M059J (cell line): ENCODE data around the gene KREMEN1. TPM values are rescaled to one million over a fixed set of nuclear protein-coding genes. Genes with fewer than 3 reads are reported as not detected.

Experiments used
- DNase-seq: peaks from one replicate; pipeline ENCODE4 v3.0.0-alpha.2; 2012; ENCODE audit warnings: low read depth
- total RNA-seq: library from RNA; depleted of rRNA; stranded (reverse); fragments of >200 nt; shearing (Covaris generic); gene quantifications from 2 replicates; pipeline ENCODE4 v1.2.3, GENCODE V29; 2014

KREMEN1 gene
- total RNA-seq, 1 experiment from 2014 or later, result 3.7 TPM

GRCh38 chr22:29128891-29129807 lies 56.3 kb downstream of the KREMEN1 start:
- DNase-seq, result peak; percentile 38

DNA sequence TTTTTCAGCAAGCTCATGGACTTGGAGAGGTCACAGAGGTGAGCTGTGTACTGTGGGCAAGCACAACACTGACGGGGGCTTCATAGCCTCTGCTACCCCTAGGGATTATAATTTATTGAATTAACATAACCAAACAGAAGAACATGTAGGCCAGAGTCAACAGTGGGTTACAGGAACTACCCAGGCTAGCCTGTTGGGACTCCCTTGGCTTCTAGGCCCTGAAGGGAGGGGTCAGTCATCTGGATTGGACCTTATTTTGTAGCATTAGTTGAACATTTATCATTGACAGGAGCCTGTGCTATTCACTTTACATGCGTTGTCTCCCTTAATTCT lies 56.9 kb downstream of the KREMEN1 start:
- DNase-seq, result no peak

DNA sequence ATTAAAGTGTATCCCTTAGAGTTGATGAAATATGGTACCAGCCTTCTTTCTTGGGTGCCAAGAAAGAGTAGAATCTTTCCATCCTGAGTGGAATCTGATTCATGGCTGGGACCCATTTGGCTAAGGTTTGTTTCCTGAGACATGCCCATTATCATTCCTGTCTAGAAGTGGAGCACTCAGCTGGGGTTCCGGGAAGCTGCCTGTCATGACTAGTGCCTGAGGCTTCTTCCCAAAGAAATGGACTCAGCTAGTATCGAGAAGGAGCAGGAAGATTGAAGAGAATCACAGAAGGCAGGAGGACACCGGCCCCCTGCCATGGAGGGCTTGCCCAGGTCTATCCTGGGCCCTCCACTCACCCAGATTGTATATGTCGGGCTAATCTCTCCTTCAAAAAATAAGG lies 57.6 kb downstream of the KREMEN1 start:
- no peak for DNase-seq

GRCh38 chr22:29133603-29134133 lies 60.8 kb downstream of the KREMEN1 start:
- no peak for DNase-seq

DNA sequence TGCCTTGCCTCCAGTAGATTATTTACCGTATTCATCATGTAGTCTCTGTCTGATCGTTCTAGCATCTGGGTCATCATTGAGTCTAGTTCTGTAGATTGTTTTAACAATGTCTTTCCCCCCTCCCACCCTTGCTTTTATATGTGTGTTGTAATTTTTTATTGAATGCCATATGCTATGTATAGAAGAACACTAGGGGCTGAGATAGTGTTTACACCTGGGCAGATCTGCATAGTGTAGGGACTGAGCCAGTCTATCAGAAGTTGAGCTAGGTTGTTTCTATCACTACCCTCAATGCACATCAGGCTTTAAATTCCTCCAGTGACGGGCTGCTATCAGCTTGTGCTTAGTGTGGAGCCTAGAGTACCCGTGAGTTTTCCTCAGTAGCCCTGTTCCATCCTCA lies 61.6 kb downstream of the KREMEN1 start:
- DNase-seq, result no peak

DNA sequence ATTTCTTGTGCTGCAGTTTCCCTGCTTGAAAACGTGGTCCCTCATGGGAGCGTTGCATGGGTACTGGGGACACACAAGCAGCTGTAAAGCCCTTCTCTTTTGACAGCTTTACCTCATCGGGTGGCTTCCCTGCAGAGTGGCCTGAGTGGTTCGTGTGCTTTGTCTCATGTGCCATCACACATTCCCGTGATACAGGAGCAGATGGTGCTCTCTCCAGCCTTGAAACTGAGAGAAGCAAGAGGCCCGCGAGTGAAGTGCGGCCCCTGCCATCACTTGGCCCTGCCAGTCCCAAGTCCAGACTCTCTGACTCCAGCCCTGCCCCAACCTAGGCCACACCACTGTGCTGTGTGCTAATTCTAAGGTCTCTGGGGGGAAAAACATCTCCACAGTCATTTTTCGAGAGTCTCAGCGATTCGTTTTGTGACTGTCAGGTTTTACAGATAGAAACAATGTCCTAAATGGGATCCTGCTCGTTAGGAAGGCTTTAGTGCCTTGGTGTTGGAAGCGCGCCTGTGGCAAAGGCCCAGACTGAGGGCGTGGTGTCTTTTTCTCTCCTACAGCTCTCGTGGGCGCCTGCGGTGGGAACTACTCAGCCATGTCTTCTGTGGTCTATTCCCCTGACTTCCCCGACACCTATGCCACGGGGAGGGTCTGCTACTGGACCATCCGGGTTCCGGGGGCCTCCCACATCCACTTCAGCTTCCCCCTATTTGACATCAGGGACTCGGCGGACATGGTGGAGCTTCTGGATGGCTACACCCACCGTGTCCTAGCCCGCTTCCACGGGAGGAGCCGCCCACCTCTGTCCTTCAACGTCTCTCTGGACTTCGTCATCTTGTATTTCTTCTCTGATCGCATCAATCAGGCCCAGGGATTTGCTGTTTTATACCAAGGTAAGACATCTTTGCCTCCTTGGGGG lies 64.2 kb downstream of the KREMEN1 start:
- no peak for DNase-seq

DNA sequence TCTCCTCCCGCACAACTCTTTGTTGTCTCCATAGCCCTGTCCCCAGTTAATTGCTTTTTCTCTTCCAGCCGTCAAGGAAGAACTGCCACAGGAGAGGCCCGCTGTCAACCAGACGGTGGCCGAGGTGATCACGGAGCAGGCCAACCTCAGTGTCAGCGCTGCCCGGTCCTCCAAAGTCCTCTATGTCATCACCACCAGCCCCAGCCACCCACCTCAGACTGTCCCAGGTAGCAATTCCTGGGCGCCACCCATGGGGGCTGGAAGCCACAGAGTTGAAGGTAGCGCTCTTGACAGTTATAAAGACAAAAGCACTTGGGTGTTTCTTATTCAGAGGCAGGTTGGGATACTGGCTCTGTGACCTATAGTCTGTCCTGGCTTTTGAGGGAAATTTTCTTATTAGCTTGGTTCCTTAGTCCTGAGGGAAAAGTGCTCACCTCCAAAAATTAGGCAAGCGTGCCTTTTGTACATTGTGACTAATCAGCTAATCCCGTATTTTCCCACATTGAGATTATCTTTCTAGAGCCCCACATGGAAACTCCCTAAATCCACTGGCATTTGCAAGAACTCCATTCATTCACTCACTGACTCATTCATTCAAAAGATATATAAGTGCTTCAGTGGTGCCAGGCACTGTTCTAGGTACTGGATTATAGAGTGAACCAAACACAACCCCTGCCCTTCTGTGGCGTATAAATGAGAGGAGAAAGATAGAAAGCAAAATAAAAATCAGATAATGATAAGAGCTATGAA lies 65.9 kb downstream of the KREMEN1 start:
- no peak for DNase-seq

GRCh38 chr22:29139965-29140782 lies 67.3 kb downstream of the KREMEN1 start:
- no peak for DNase-seq

DNA sequence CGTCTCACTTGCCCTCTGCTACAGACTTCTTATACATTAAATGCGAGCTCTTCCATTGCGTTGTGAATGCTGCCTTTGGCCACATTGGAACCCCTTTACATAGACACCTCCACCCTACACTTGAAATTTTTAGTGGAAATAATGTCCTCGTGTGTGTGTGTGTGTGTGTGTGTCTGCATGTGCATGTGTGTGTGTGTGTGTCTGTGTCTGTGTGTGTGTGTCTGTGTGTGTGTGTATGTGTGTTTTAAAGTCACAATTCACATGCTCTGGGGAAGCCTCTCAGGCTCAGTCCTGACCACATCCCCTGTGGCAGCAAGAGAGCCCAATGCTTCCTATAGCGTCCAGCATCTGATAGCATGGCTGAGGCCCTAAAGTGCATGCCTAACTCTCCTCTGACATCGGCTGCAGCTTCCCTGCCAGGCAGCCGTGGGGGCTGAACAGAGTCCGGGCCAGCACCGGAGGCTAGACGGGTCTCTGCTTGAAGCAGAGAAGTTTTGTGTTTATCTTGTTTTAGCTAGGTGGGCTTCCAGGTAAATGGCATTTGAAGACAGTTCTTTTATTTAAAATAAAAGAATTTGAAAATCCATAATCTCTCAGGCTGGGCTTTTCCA lies 68.3 kb downstream of the KREMEN1 start:
- no peak for DNase-seq

- no peak for DNase-seq
Measured at GRCh38 chr22:29142116-29142515, 69.3 kb downstream of the KREMEN1 start.

DNA sequence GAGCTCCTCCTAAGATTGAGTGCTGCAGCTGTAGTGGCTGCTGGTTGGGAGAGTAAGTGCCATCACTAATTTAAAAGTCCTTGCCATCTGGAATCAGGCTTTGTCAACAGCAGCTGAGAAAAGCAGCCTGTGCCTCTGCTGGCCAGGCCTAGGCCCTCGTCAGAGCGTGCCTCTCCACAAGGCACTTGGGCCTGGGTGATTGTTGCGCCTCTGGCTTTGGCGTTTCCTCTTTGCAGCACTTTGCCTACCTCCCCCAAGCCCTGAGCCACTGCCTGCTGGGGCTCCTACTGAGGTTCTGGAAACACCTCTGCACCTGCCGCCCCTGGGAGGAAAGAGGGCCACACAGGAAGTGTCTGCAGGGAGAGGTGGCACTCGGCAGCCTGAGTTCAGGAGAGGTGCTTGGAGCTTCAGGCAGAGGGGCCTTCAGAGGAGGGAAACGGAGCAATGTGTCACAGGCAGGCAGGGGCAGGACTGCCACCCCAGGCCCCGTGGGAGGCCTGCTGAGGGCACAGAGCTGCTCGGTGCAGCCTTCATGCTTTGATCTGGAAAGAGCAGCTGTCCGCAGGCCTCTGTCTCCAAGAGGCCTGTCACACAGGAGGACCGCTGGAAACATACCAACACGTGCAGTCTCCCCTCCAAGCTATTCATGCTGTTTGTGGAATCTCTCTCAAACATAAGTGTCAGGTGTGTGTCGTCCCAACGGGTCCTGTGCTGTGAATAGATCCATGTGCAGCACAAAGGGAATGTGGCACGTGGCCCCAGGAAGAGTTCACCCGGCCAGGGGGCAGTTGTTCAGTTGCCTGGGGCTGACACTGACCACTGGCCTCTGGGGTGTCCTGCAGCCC lies 71.3 kb downstream of the KREMEN1 start:
- no peak for DNase-seq

- DNase-seq, result no peak
Measured at GRCh38 chr22:29144786-29145160, 71.9 kb downstream of the KREMEN1 start.

- DNase-seq, result no peak
Measured at GRCh38 chr22:29145321-29146072, 72.7 kb downstream of the KREMEN1 start.

DNA sequence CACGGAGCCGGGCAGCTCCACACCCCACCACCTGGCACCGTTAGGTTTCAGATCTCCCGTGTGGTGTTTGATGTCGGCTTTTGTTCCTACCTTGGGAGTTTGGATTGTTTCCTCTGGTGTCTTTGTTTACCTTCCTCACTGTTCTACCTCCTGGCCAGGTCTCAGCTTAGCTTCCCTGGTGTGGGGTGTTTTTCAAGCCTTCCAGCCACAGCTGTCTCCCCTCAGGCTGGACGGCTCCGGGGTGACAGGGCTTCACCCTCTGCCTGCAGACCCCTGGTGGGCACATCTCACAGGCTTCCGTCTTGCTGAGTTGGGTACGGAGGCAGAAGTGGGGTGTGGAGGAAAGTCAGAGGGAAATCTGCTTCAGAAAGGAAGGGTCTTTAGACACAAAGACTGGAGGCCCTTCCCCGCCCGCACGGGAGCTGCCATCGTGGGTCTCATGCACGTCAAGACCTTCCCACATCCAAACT lies 73.3 kb downstream of the KREMEN1 start:
- DNase-seq, result no peak

GRCh38 chr22:29146771-29147170 lies 73.9 kb downstream of the KREMEN1 start:
- no peak for DNase-seq

GRCh38 chr22:29147331-29147899 lies 74.6 kb downstream of the KREMEN1 start:
- DNase-seq, result no peak

DNA sequence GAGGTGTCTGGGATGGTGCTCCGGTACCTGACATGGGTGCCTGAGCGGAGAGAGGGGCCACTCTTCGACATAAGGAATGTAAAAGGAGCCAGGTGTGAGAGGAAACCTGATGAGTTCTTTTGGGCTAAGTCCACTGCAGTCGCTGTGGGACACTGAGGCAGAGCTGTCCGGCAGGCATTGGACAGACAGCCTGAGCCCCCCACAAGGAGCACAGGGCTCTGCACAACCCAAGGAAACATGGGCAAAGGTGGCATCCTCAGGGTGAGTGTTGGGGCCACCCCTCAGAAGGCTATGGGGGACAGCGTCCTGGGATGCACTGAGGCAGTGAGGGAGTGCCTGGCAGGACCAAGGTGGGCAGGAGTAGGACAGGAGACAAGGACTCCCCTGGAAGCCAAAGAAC lies 75.2 kb downstream of the KREMEN1 start:
- DNase-seq, result no peak

DNA sequence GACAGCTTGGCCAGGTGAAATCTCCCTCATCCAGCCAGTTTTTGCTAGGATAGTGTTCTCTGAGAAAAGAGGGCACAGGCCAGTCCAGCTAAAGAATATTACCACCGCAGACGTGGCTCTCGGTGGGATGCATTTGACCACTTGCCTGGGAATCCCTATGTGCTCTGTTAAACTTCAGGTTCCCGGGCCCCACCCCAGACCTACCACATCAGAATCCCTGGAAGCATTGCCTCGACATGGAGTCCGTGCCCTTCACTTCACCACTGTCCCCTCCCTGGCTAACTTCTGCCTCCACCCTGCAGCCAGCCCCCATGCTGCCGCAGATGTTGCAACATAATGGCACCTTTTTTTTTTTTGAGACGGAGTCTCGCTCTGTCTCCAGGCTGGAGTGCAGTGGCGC lies 76.0 kb downstream of the KREMEN1 start:
- no peak for DNase-seq
